ENCODE results near the gene PTGDS. TPM values are rescaled to one million over a fixed set of nuclear protein-coding genes. Genes with fewer than 3 reads are reported as not detected.

Gene PTGDS
- total RNA-seq, 2 experiments from 2014 or later, result 40.6 to 41.0 TPM

DNA sequence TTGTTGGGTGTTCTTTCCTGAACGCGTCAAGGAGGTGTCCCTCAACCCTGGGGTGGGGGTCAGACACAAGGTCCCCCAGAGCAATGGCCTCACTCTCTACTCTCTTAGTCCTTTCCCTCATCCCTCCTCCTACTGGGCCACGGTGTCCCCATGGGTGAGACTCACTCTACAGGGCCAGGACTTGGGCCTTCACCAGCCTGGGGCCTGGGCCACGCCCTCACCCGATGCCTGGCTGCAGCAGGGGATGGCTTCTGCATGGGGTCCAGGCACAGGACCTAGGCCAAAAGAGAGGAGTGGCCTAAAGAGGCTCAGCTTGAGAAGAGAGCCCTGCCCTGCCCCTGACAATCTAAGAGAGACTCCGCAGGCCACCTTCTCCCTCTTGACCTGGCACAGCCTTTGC, 19.4 kb upstream of the PTGDS start:
- H3K27me3 ChIP-seq (ENCODE audit: control insufficient read depth in 1 of 2, insufficient read depth in 2 of 2, low read length in 2 of 2), result no peaks in the 10 kb centered on the region
- H3K4me3 ChIP-seq (ENCODE audit: low read length), result no peak overlapping the region
- POLR2A ChIA-PET, result no interaction called here
- H3K27ac ChIP-seq (ENCODE audit: low read depth in 1 of 2, low read length in 2 of 2), result no peak overlapping the region
- peaks cover 55% of the 10 kb centered on the region for H3K4me1 ChIP-seq (ENCODE audit: insufficient read depth, low read length)
- CTCF ChIA-PET, result no interaction called here
- no peak overlapping the region for H3K27ac Mint-ChIP-seq
- no peaks in the 10 kb centered on the region for H3K36me3 ChIP-seq (ENCODE audit: insufficient read depth, low read length)
- peak overlapping the region; percentile 20 for H3K4me3 Mint-ChIP-seq
- TF ChIP-seq, protein P1, sequence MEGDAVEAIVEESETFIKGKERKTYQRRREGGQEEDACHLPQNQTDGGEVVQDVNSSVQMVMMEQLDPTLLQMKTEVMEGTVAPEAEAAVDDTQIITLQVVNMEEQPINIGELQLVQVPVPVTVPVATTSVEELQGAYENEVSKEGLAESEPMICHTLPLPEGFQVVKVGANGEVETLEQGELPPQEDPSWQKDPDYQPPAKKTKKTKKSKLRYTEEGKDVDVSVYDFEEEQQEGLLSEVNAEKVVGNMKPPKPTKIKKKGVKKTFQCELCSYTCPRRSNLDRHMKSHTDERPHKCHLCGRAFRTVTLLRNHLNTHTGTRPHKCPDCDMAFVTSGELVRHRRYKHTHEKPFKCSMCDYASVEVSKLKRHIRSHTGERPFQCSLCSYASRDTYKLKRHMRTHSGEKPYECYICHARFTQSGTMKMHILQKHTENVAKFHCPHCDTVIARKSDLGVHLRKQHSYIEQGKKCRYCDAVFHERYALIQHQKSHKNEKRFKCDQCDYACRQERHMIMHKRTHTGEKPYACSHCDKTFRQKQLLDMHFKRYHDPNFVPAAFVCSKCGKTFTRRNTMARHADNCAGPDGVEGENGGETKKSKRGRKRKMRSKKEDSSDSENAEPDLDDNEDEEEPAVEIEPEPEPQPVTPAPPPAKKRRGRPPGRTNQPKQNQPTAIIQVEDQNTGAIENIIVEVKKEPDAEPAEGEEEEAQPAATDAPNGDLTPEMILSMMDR (IDR thresholded peaks at IDR 0.05), result no peak
- ATAC-seq (ENCODE audit: poor library complexity) (no peak), DNase-seq (no peak)
- intact Hi-C loops (cut with DNase I, micrococcal nuclease), result loop anchor here in 1 of 2 experiments (10.0 kb wide), 1 partner anchor 833 kb away; no protein-coding TSS in a partner anchor
- peaks cover 0 to 3% of the 10 kb centered on the region in 2 experiments for H3K9me3 ChIP-seq (ENCODE audit: control insufficient read depth in 1 of 2, insufficient read depth in 1 of 2, low read length in 2 of 2)
- H3K4me1 Mint-ChIP-seq (ENCODE audit: low read depth), result peaks cover 11% of the 10 kb centered on the region
- peaks cover 2% of the 10 kb centered on the region for H3K9me3 Mint-ChIP-seq
- H3K27me3 Mint-ChIP-seq, result no peaks in the 10 kb centered on the region
- H3K36me3 Mint-ChIP-seq (ENCODE audit: low read depth), result no peaks in the 10 kb centered on the region

GRCh38 chr9:136958473-136958872, 18.8 kb upstream of the PTGDS start:
- H3K27me3 Mint-ChIP-seq, result no peaks in the 10 kb centered on the region
- peaks cover 2% of the 10 kb centered on the region for H3K9me3 Mint-ChIP-seq
- peak overlapping the region in 1 of 2 donors; percentile 5 for H3K27ac ChIP-seq (ENCODE audit: low read depth in 1 of 2, low read length in 2 of 2)
- ATAC-seq (ENCODE audit: poor library complexity) (no peak), DNase-seq (no peak)
- H3K36me3 ChIP-seq (ENCODE audit: insufficient read depth, low read length), result no peaks in the 10 kb centered on the region
- intact Hi-C loops (cut with DNase I, micrococcal nuclease), result loop anchor here in 1 of 2 experiments (10.0 kb wide), 1 partner anchor 834 kb away; no protein-coding TSS in a partner anchor
- peaks cover 60% of the 10 kb centered on the region for H3K4me1 ChIP-seq (ENCODE audit: insufficient read depth, low read length)
- no peaks in the 10 kb centered on the region for H3K36me3 Mint-ChIP-seq (ENCODE audit: low read depth)
- H3K4me1 Mint-ChIP-seq (ENCODE audit: low read depth), result peaks cover 14% of the 10 kb centered on the region
- H3K27me3 ChIP-seq (ENCODE audit: control insufficient read depth in 1 of 2, insufficient read depth in 2 of 2, low read length in 2 of 2), result no peaks in the 10 kb centered on the region
- TF ChIP-seq, protein P1 (IDR thresholded peaks at IDR 0.05), result no peak
- H3K4me3 ChIP-seq (ENCODE audit: low read length), result no peak overlapping the region
- CTCF ChIA-PET, result no interaction called here
- POLR2A ChIA-PET, result no interaction called here
- peaks cover 0 to 3% of the 10 kb centered on the region in 2 experiments for H3K9me3 ChIP-seq (ENCODE audit: control insufficient read depth in 1 of 2, insufficient read depth in 1 of 2, low read length in 2 of 2)
- no peak overlapping the region for H3K27ac Mint-ChIP-seq
- no peak overlapping the region for H3K4me3 Mint-ChIP-seq

DNA sequence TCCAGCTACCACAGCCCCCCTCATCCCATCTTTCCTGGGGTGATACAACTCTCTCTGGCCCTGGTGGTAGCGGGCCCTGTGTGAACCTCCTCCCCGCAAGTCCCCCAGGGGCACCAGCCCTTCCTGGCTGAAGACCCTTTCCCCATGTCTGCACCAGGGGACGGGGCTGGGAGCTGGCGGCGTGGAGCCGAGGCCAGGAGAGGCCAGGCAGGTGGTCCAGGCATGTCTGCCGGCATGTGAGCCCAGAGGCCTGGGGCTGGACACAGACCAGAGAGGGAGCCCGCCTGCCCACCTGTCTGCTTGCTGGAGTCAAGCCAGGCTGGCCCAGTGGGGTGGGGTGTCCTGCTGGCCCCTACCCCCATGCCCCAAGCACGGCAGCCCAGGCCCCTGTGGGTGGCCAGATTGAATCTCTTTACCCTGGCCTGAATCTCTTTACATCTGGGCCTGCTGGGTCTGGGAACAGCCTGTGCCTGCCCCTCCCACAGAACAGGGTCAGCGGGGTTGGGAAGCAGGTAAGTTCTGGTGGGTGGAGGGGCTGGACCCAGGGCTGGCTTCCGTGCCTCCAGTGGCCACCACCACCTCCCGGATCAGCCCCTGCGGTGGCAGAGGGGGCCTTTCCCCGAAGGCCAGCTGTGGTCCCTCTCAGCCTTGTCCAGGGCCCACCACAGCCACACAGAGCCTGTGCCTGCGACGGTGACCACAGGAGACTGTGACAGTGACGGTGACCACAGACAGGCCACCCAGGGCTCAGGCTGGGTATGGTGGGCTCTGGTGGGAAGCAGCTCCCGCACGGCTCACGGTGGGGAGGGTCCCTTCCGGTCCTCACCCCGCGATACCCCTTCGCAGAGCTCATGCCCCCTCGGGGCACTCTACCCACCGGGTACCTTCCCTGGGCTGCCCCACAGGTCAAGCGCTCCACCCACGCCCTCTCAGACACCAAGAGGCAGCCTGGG, 18.1 kb upstream of the PTGDS start:
- Mint-ChIP-seq H3K36me3 (ENCODE audit: low read depth) (no peaks in the 10 kb centered on the region), H3K4me1 (ENCODE audit: low read depth) (peaks cover 14% of the 10 kb centered on the region), H3K27me3 (no peaks in the 10 kb centered on the region), H3K9me3 (peaks cover 2% of the 10 kb centered on the region), H3K27ac (no peak overlapping the region), H3K4me3 (no peak overlapping the region)
- Histone ChIP-seq H3K27me3 (ENCODE audit: control insufficient read depth in 1 of 2, insufficient read depth in 2 of 2, low read length in 2 of 2) (no peaks in the 10 kb centered on the region), H3K36me3 (ENCODE audit: insufficient read depth, low read length) (no peaks in the 10 kb centered on the region), H3K4me1 (ENCODE audit: insufficient read depth, low read length) (peaks cover 67% of the 10 kb centered on the region), H3K27ac (ENCODE audit: low read depth in 1 of 2, low read length in 2 of 2) (peak overlapping the region in 1 of 2 donors; percentile 49), H3K9me3 (ENCODE audit: control insufficient read depth in 1 of 2, insufficient read depth in 1 of 2, low read length in 2 of 2) (peaks cover 0 to 3% of the 10 kb centered on the region in 2 experiments), H3K4me3 (ENCODE audit: low read length) (no peak overlapping the region)
- ChIA-PET CTCF (no interaction called here), POLR2A (interaction anchor here (1.0 to 2.2 kb wide), 4 partner anchors 8 to 60 kb away, joined by 3 to 12 read pairs (median 4); no protein-coding TSS in a partner anchor)
- DNase-seq, result no peak
- no peak for ATAC-seq (ENCODE audit: poor library complexity)
- TF ChIP-seq, protein P1 (IDR thresholded peaks at IDR 0.05), result no peak
- intact Hi-C loops (cut with DNase I, micrococcal nuclease), result loop anchor here in 1 of 2 experiments (10.0 kb wide), 1 partner anchor 834 kb away; no protein-coding TSS in a partner anchor

All from CD4-positive, alpha-beta T cell (primary cell).